Prostate gland (tissue), 2 donors: Measurements from ENCODE around the gene MYOZ1.
A peak's percentile ranks its signal among the peaks of the same experiment; 100 is the strongest.

Experiments used
- POLR2A ChIP-seq: fragments of 450-650 bp; IDR thresholded peaks from one replicate; pipeline ENCODE4 v1.6.1; 2016; ENCODE audit warnings: antibody characterized with exemption, mild to moderate bottlenecking
- TF ChIP-seq, protein P1 (sequence below), 4 experiments: fragments of 200-600 bp in 2 of 4; fragments of 450-650 bp in 2 of 4; sonication (generic) in 2 of 4; IDR thresholded peaks; 1 replicate in 3 of 4; 2 replicates in 1 of 4; pipeline ENCODE4 v1.5.1; 2016 to 2019; ENCODE audit warnings: antibody characterized with exemption in 4 of 4, mild to moderate bottlenecking in 2 of 4, moderate library complexity in 2 of 4

DNA sequence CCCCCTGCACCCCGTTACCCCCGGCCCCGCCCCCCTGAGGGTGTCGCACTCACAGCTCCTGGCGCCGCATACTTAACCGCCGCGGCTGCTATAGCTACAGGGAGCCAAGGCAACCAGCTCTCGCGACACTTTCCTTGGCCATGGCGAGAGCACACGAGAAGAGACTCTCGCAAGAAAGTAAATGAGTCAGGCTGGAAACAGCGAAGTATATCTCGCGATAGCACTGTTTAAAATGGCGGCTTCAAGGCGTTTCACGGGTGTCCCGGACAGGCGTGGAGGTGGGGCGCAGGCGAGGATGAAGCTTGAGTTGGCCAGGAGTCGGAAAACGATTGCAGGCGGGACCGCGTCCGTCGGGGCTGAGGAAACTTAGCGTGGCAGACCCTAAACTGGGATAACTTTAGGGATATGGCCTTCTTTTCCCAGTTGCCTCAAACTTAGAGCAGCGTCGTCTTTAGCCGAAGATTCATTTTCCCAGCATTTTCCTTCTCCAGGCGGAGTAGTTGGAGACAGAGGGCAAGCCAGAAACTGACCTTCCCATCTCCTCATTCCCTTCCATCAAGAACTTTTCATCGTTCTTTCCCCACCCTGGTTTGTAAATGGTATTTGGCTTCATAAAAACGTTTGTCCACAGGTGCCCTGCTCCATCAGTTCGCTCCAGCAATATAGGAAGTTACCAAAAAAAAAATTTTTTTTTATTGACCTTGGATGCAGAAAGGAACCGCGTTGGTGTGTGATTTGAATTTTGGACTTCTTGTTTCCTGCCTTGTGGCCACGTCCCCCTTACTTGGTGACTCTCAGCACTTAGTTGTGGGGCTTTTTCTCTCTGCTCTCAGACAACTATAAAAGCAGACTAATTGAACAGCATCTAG, 15.2 kb downstream of the MYOZ1 start:
- TF ChIP-seq, protein P1, sequence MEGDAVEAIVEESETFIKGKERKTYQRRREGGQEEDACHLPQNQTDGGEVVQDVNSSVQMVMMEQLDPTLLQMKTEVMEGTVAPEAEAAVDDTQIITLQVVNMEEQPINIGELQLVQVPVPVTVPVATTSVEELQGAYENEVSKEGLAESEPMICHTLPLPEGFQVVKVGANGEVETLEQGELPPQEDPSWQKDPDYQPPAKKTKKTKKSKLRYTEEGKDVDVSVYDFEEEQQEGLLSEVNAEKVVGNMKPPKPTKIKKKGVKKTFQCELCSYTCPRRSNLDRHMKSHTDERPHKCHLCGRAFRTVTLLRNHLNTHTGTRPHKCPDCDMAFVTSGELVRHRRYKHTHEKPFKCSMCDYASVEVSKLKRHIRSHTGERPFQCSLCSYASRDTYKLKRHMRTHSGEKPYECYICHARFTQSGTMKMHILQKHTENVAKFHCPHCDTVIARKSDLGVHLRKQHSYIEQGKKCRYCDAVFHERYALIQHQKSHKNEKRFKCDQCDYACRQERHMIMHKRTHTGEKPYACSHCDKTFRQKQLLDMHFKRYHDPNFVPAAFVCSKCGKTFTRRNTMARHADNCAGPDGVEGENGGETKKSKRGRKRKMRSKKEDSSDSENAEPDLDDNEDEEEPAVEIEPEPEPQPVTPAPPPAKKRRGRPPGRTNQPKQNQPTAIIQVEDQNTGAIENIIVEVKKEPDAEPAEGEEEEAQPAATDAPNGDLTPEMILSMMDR (IDR thresholded peaks at IDR 0.05): no peak
- peak; percentile 75 for TF ChIP-seq POLR2A
